Thyroid gland (tissue), 4 donors: Measurements from ENCODE around the gene HRH4.

Experiments
- CTCF ChIP-seq, 6 experiments: fragments of 200-600 bp in 3 of 6; fragments of 450-650 bp in 3 of 6; sonication (generic) in 3 of 6; IDR thresholded peaks; one replicate each; pipeline ENCODE4 v1.5.1; 2016 to 2019; ENCODE audit warnings: antibody characterized with exemption in 6 of 6, mild to moderate bottlenecking in 2 of 6, inconsistent platforms in 1 of 6, moderate library complexity in 1 of 6
- POLR2A ChIP-seq, 2 donors: fragments of 450-650 bp; IDR thresholded peaks; one replicate each; pipeline ENCODE4 v1.6.1; 2017; ENCODE audit warnings: antibody characterized with exemption in 2 of 2, mild to moderate bottlenecking in 2 of 2, moderate library complexity in 1 of 2

GRCh38 chr18:24459772-24460171 lies 665 bp upstream of the HRH4 start:
- TF ChIP-seq CTCF (IDR thresholded peaks at IDR 0.05), result no peak
- TF ChIP-seq POLR2A (IDR thresholded peaks at IDR 0.05), result no peak
